ENCODE results near the gene RGS4.

DNA sequence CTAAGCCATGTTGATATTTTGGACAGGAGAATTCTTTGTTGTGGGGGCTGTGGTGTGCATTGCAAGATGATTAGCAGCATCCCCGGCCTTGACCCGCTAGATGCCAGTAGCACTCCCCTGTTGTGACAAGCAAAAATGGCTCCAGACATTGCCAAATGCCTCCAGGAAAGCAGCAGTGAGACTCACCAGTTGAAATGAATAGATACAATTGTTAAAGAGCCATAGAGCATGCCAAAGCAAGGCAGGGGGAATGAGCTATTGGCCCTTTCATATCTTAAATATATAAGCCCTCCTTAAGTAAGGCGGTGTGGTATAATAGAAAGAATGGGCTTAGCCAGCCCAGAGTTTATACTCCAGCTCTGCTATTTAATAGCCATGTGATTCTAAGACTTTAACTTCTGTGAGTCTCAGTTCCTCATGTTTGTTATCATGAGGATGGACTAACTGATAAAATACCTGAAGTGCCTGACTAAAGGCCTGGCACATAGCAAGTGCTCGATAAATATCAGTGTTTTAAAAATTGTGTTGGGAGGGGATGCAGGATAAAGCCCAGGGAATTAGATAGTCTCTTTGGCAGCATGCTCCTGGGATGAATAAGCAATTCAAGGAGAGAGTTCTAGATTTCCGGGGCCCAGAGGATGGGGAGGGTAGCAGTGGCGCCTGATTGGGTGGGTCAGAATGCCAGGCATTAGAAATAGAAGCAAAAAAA, 21.1 kb upstream of the RGS4 start:
- TF ChIP-seq YY1 (IDR thresholded peaks at IDR 0.05; ENCODE audit: insufficient read depth, insufficient read length) (no peak), SUZ12 (IDR thresholded peaks at IDR 0.05; ENCODE audit: extremely low read depth, insufficient read depth, insufficient read length) (no peak)
